TTC549 (cell line): Measurements from ENCODE around the gene PAN2.

Source experiments
- FAIRE-seq: peaks from 2 replicates; lab custom pipeline; 2012; peaks lifted over from hg19 to GRCh38; lab: Jason Lieb, UNC

The PAN2 gene

GRCh38 chr12:56267443-56268071, 66.2 kb downstream of the PAN2 start:
- FAIRE-seq: no peak

GRCh38 chr12:56266693-56267442, 66.9 kb downstream of the PAN2 start, which contains the start of gene COQ10A:
TSS of gene COQ10A (plus strand) at chr12:56266942. CDS start at chr12:56267119, 177 bp downstream.
- FAIRE-seq: no peak
